ENCODE results near the gene DENND1A. TPM values are rescaled to one million over a fixed set of nuclear protein-coding genes. Genes with fewer than 3 reads are reported as not detected.

Gene DENND1A
- total RNA-seq, 1 experiment from 2014 or later: 45.3 TPM

DNA sequence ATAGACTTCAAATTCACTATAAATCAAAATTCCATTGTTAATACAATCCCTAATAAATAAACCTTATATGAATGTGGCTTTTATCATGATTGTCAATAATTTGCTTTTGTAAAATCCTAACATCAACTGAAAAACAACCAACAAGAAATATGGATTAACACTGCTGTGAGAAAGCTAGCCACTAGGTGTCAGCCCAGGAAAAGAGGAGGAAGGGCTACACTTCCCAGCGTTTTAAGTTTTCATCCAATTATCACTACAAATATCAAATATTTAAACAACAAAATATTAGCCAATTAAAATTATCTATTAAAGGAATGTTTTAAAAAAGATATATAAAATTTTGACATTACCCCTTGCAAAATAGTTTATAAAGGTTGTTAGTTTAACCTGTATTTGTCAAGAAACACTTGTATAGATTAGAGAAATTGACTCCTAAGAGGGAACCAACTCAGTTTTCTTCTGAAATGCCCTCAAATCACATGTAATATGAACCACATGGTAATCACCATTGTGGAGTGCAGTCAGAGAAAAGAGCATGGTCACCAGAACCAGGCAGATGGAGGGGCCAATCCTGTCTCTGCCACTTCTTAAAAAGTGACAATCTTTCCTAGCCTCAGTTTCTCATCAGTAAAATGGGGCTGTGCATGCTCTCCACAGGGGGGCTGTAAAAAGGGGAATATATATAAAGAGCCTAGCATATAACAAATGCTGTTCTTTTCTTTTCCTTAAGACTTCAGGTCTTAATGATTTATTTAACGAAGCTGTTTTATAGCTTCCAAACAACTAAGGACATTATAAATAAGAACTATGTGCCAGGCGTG, 385.7 kb downstream of the DENND1A start:
- in situ Hi-C loops (cut with HindIII; ENCODE audit: low sequenced_read_pairs): no loop called here
- peak; percentile 41 for DNase-seq (ENCODE audit: low spot score)

DNA sequence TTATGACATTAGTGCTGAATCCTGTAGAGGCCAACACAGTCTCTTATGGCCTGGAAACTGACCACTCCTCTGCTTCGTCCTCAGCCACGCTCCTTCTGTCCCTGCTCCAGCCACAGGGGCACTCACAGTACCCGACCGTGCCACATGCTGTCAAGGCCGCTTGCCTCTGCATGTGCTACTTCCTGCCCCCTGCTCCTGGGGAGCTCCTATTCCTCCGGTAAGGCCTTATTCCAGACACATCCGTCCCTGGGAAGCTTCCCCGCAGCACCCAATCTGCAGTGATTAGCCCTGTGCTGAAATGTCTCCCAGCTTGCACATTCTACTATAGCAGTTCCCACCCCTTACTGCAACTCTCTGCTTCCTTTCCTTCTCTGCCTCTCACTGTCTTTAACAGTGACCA, 386.4 kb downstream of the DENND1A start:
- in situ Hi-C loops (cut with HindIII; ENCODE audit: low sequenced_read_pairs): no loop called here

DNA sequence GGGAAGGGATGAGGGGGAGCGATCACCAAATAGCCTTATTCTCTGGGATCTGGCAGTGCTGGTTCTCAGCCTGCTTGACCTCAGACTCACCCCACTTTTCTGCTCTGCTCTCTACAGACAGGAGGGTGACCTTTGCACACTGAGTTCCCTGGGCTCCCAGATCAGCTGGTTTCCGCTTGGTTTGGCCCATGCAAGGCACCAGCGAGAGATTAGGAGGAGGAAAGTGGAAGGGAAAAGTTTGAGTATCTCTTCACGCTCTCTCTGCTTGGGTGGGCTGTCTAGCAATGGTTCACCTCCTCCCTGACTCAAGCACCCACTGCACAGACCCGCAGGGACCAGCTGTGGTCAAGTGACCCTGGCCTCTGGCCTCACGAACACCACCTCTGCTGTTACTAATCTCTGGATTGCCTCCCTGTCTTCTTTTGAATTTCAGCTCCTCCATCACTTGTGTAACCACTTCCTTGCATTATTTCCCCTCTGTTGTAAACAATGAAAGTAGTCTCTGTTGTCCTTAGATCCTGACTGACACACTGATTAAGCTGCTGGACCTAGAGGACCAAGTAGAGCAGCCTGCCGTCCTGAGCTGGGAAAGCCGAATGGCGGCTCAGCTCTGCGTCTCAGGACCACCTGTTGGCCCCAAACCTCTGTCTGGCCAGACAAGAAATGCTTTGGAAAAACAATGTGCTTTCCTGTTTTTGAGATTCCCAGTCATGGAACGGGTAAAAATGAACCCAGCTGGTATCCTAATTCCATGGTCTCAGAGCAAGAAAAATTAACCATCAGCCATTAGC, 387.3 kb downstream of the DENND1A start:
- no peak for DNase-seq (ENCODE audit: low spot score)
- in situ Hi-C loops (cut with HindIII; ENCODE audit: low sequenced_read_pairs): no loop called here

More for the DNA sequence above, 386.4 kb downstream of the DENND1A start:
- DNase-seq (ENCODE audit: low spot score): no peak

DNA sequence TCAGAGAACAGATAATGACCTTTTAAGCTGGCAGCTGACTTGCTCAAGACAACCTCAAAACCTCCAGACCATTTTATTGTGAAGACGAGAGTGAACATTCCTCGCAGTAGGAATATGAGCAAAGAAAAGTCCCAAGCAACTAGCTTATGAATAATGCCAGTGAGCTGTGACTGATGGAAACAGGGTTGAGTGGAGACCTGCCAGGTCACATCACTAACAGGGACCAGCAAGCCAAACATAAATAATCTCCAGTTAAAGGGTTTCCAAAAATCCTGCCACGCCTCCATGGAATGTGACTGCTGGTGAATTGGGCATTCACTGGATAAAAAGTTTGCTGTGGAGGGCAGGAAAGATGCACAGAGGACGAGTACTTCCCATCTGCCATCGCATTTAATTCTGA, 388.5 kb downstream of the DENND1A start:
- in situ Hi-C loops (cut with HindIII; ENCODE audit: low sequenced_read_pairs): no loop called here

DNA sequence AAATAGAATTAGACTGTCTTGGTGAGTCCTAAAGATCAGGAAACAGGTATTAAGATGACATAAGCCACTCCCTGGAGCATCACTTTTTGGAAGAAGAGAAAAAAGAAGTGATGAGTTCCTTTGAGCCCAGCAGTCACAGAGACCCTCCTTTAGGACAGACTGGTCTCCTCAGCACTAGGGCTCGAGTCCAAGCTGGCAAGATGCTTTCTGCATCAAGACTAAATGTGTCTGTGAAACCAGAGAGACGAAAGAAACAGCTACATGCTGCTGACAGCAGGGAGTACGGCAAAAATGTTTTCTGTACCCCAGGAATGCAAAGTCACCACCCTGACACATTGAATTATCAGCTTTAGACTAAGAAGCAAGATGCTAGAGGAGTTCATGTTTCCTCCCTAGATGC, 389.5 kb downstream of the DENND1A start:
- in situ Hi-C loops (cut with HindIII; ENCODE audit: low sequenced_read_pairs): no loop called here
- DNase-seq (ENCODE audit: low spot score): peak; percentile 31

More for the DNA sequence above, 388.5 kb downstream of the DENND1A start:
- DNase-seq (ENCODE audit: low spot score): peak; percentile 24

DNA sequence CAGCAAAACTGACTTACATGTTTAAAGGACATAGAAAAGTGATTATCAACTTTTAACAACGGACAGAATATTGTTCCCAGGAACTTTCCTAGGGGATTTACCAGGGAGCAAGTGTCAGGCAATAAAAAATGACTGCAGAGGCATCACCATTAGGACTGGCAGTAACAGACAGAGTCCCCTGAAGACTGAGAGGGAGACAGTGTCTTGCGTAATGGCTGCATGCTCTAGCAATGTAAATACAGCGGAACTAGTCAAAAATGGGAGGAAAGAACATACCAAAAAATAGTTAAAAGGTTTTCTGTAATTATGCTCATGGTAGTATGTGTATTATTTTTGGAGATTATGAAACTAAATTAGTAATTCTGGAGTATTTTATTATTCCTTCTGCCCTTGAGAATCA, 392.1 kb downstream of the DENND1A start:
- DNase-seq (ENCODE audit: low spot score): no peak
- in situ Hi-C loops (cut with HindIII; ENCODE audit: low sequenced_read_pairs): no loop called here

DNA sequence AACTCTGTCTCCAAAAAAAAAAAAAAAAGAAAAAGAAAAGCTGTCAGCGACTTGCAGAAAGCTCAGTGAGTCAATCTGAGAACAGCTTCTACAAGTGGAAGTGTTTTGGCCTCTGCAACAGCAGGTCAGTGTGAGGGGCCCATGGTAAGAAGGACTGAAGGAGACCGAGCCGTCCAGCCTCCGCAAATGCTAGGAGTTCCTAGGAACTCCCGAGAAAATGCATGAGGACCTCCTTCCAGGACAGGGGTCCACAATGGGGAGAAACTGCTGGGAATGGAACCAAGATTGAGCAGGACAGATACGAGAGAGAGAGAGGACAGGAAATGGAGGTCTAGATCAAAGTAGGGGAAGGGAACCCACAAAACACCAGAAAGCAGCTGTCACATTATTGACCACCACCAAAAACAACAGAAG, 393.5 kb downstream of the DENND1A start:
- DNase-seq (ENCODE audit: low spot score): no peak
- in situ Hi-C loops (cut with HindIII; ENCODE audit: low sequenced_read_pairs): no loop called here

DNA sequence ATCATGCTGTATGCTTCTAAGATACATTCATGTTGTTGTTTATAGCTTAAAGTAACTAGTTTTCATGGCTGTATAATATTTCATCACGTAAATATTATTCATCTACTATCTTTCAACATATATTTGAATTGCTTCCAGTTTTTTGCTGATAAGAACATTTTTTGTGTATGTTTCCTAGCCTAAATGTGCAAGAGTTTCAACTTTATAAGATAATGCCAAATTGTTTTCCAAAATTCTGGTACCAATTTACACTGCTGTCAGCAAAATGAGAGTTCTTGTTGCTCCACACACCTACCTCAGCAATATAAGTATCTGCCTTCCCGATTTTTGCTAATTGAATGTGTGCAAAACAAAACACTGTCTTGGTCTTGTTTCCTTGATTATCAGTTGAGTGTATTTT, 395.6 kb downstream of the DENND1A start:
- in situ Hi-C loops (cut with HindIII; ENCODE audit: low sequenced_read_pairs): no loop called here
- DNase-seq (ENCODE audit: low spot score): no peak

DNA sequence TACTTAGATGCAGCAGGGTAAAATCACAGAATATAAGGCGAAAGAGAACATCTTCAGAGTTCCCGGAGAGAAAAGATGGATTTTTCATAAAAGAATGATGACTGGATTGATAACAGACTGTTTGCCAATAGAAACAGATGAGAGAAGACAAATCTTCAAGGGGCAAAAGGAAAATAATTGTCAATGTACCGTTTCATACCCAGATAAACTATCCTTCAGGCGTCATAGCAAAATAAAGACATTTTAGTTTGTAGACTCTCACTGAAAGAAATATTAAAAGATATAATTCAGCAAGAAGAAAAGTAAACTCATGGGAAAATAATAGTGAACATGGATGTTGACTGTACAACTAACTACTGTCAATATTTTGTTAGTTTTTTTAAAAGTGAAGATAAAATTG, 399.7 kb downstream of the DENND1A start:
- in situ Hi-C loops (cut with HindIII; ENCODE audit: low sequenced_read_pairs): no loop called here
- no peak for DNase-seq (ENCODE audit: low spot score)

DNA sequence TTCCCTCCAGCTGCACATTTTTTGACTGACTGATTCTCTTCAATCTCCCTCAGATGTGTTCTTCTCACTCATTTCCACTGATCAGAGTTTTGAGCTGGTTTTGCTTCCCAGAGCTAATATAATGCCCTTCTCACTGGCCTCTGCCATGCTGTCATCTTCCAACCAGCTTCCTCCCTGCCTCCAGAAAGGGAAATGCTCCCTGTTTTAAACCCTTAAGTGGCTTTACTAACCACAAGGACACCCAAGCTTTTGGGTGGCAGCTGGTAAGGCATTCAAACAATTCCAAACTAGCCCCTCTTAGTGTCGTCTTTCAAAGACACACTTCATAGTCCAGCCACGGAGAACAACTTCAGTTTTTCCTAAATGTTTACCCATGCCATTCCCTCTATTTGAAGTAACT, 401.4 kb downstream of the DENND1A start:
- in situ Hi-C loops (cut with HindIII; ENCODE audit: low sequenced_read_pairs): no loop called here

DNA sequence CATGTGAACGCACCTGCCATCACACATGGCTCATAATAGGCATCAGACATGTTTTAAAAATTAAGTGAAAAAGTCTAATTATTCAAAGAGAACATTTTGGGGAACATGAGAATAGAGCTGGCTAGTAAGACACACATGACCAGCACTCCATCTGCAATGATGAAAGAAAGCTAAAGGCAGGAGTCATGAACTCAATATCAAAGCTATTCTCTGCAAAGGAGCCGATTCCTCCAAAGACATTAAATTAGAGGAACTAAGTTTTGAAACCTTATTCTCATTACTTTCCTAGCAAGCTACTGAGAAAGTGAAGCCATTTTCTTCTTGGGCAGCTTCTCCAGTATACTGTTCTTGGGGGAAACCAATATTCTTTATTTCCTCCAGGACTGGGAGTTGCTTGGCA, 401.9 kb downstream of the DENND1A start:
- in situ Hi-C loops (cut with HindIII; ENCODE audit: low sequenced_read_pairs): no loop called here

More for the DNA sequence above, 401.4 kb downstream of the DENND1A start:
- no peak for DNase-seq (ENCODE audit: low spot score)

DNA sequence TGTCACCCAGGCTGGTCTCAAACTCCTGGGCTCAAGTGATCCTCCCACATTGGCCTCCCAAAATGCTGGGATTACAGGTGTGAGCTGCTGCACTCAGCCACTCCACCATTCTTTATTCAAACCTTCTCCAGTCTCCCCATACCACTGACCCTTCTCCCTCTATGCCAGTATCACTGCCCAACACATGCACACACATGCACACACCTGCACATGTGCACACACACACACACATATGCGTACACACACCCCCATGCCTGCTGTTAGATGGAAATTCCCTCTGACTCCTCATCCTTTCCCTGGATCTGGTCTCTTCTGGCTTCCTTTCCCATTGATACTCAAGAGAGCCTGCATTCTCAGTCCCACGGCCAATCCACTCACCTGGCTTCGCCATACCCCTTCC, 404.0 kb downstream of the DENND1A start:
- DNase-seq (ENCODE audit: low spot score): no peak
- in situ Hi-C loops (cut with HindIII; ENCODE audit: low sequenced_read_pairs): no loop called here

More for the DNA sequence above, 401.9 kb downstream of the DENND1A start:
- no peak for DNase-seq (ENCODE audit: low spot score)

DNA sequence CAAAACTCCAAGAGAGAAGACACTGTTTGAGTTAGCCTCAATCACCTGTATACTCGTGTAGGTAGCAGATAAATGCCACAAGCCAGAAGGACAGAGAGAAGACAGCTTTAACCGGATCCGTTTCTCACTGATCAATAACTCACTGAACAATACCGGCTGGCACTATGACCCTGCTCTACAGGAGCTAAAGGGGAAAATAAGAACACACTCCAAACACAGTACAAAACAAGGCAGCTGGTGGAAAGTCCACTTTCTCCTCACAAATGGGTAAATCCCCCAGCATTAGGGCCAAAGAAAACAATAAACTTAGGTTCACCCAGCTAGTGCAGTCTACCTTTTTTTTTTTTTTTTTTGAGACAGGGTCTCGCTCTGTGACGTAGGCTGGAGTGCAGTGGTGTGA, 404.5 kb downstream of the DENND1A start:
- in situ Hi-C loops (cut with HindIII; ENCODE audit: low sequenced_read_pairs): no loop called here
- DNase-seq (ENCODE audit: low spot score): no peak

DNA sequence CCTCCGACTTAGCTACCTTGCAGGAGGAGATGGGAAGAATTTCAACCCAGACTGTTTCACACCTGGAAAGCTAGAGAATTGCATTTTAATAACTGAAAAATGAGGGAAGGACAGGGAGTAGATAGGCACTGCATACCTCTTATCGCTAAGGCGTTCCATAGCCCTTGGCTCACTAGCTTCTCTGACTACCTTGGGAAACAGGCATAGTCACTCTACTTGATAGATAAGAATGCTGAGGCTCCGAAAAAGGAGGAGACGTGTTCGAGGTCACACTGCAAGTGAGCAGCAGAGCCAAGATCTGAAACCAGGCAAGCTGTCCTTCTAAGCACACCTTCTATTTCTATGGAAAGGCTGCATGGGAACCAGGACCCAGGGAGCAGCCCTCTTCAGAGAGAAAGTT, 405.1 kb downstream of the DENND1A start:
- in situ Hi-C loops (cut with HindIII; ENCODE audit: low sequenced_read_pairs): no loop called here
- no peak for DNase-seq (ENCODE audit: low spot score)

DNA sequence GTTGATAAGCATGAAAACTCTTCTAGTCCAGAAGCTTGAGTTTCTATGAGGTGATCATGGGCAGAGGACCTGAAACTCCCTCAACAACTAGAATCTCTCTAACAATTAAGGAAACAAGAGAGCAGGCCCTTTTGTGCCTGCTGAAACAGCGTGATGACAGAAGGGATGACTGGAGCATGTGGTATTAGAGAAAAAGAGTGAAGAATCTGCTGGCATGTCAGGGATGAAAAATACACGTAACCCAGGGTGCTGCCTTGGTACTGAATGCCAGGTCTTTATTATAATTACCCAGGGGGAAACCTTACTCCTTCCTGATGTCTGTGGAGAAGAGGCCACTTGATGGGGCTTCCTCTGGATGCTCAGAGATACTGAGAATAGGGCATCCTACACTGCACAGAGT, 406.1 kb downstream of the DENND1A start:
- DNase-seq (ENCODE audit: low spot score): no peak
- in situ Hi-C loops (cut with HindIII; ENCODE audit: low sequenced_read_pairs): no loop called here

DNA sequence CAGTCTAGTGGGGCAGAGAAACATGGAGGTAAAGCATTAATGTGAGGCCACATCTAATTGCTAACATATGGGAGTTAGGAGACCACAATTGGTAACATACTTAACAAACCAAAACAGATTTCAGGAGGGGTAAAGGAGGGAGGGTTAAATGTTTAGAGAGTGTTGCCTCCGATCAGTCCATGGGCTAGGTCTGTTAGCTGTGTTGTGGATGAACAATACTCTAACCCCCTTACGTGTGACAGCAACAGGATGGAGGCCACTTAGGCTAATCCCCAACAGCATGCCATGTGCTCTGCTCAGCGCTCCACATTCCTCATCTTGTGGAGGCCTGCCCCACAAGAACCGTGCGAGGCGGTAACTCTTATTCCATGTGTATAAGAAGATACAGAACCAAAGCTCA, 406.9 kb downstream of the DENND1A start:
- DNase-seq (ENCODE audit: low spot score): no peak
- in situ Hi-C loops (cut with HindIII; ENCODE audit: low sequenced_read_pairs): no loop called here

DNA sequence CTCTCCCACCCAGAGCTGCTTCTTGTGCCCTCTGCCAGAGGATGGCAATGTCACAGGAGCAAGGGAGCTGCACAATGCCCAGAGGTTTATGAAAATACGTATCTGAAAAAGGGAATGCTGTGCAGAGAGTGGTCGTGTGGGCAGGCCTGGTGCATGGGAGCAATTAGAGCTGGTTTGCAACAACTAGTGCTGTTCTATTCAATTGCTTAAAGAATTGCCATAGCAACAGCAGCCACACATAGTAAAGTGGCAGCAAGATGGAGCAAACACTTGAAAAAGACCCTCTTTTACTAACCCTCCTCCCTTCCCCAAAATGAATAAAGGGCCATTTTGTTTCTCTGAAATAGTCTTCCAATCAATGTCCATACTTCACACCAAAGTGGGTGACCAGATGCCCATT, 407.7 kb downstream of the DENND1A start:
- in situ Hi-C loops (cut with HindIII; ENCODE audit: low sequenced_read_pairs): no loop called here
- no peak for DNase-seq (ENCODE audit: low spot score)

DNA sequence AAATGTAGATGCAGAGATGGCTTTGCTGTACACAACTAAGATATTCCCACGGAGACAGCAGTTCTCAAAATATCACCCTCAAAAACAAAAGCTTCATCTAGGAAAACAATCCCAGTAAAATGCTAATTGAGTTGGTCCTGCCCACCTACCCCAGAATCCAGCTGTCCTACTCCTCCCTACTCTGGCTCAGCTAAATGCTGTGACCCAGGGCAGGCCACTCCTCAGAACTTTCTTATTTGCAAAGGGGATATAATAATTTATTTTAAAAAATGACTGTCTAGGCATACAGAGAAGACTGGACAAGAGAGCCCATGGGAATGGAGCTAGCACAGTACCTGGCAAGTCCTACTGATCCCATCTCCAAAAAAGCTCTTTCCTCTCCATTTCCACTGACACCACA, 411.6 kb downstream of the DENND1A start:
- no peak for DNase-seq (ENCODE audit: low spot score)
- in situ Hi-C loops (cut with HindIII; ENCODE audit: low sequenced_read_pairs): no loop called here

DNA sequence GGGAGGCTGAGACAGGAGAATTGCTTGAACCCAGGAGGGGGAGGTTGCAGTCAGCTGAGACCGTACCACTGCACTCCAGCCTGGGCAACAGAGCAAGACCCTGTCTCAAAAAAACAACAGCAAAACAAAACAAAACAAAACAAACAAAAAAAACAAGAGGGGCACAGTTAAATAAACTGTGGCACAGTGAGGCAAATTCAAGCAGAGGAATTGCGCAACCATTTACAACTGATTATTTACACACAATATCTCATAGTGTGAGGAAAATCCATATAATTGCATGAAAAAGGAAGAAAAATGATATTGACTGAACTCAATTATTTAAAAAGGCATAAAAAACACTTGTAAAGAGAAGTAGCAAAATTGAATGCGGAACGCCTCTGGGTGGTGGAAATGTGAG, 412.4 kb downstream of the DENND1A start:
- in situ Hi-C loops (cut with HindIII; ENCODE audit: low sequenced_read_pairs): no loop called here

DNA sequence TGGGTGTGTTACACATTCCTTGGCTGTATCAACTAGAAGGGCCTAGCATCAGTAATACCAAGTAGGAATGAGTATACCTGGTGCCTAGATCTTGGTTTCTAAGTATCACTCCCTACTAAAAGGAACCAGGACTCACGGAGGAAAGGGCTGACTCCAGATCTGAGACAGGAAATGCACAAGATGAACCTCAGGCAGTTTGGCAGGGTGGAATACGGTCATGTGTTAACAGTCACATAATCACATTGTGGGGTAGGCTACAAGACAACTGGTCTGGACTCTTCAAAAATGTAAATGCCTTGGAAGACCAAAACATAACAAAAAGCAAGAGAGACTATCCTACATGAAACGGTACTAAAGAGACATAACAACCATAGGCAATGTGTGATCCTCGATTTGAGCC, 415.2 kb downstream of the DENND1A start:
- in situ Hi-C loops (cut with HindIII; ENCODE audit: low sequenced_read_pairs): no loop called here

More for the DNA sequence above, 412.4 kb downstream of the DENND1A start:
- DNase-seq (ENCODE audit: low spot score): no peak

More for the DNA sequence above, 415.2 kb downstream of the DENND1A start:
- DNase-seq (ENCODE audit: low spot score): no peak
